H7 (cell line): ENCODE measurements around the gene LRFN3. TPM values are rescaled to one million over a fixed set of nuclear protein-coding genes. Genes with fewer than 3 reads are reported as not detected.

ENCODE experiments used
- DNase-seq: peaks from one replicate; pipeline ENCODE4 v3.0.0; 2012
- H3K27me3 ChIP-seq: 2 replicates; pipeline ENCODE4 v1.6.0; 2011; ENCODE audit warnings: mild to moderate bottlenecking, low read length; ENCODE audit not compliant: control insufficient read depth, insufficient read depth
- H3K36me3 ChIP-seq: replicated peaks from 2 replicates; pipeline ENCODE4 v1.5.1; 2011; ENCODE audit warnings: low read length; ENCODE audit not compliant: control insufficient read depth, insufficient read depth
- H3K4me3 ChIP-seq: 2 replicates; pipeline ENCODE4 v1.5.1; 2011; ENCODE audit warnings: low read depth, mild to moderate bottlenecking, control low read depth, low read length, moderate library complexity; ENCODE audit not compliant: insufficient read depth
- total RNA-seq: library from RNA; depleted of rRNA; stranded (reverse); fragments of >200 nt; shearing (Covaris generic); gene quantifications from 2 replicates; pipeline ENCODE4 v1.2.3, GENCODE V29; 2014; rRNA removed

LRFN3 gene
- total RNA-seq, 1 experiment from 2014 or later: 9.9 TPM

GRCh38 chr19:35990156-35990555 lies 54.0 kb downstream of the LRFN3 start:
- no peak overlapping the region for H3K4me3 ChIP-seq
- no peak for DNase-seq
- no peaks in the 10 kb centered on the region for H3K36me3 ChIP-seq
- peaks cover 9% of the 10 kb centered on the region for H3K27me3 ChIP-seq

- H3K27me3 ChIP-seq: peaks cover 7% of the 10 kb centered on the region
- H3K4me3 ChIP-seq: no peak overlapping the region
- no peaks in the 10 kb centered on the region for H3K36me3 ChIP-seq
- no peak for DNase-seq
These were observed 54.9 kb downstream of the LRFN3 start for GRCh38 chr19:35990771-35991730.

GRCh38 chr19:35991731-35992450 lies 55.7 kb downstream of the LRFN3 start:
- peaks cover 2% of the 10 kb centered on the region; the same call in 1 of the 2 replicates for H3K27me3 ChIP-seq
- DNase-seq: no peak
- no peak overlapping the region for H3K4me3 ChIP-seq
- no peaks in the 10 kb centered on the region for H3K36me3 ChIP-seq

- DNase-seq: no peak
- Histone ChIP-seq H3K4me3 (no peak overlapping the region), H3K36me3 (no peaks in the 10 kb centered on the region), H3K27me3 (peaks cover 2% of the 10 kb centered on the region; the same call in 1 of the 2 replicates)
These were observed 57.0 kb downstream of the LRFN3 start for GRCh38 chr19:35992907-35993765.

GRCh38 chr19:35993923-35994598 lies 57.9 kb downstream of the LRFN3 start:
- no peak overlapping the region for H3K4me3 ChIP-seq

More at GRCh38 chr19:35993923-35994598, 57.9 kb downstream of the LRFN3 start:
- peaks cover 2% of the 10 kb centered on the region; the same call in 1 of the 2 replicates for H3K27me3 ChIP-seq
- DNase-seq: peak; percentile 90
- no peaks in the 10 kb centered on the region; the same call in 1 of the 2 replicates for H3K36me3 ChIP-seq

Other genes starting within 250 kb of the LRFN3 start
- gene ZBTB32, start 231.8 kb upstream of the LRFN3 start, total RNA-seq: not detected in 2 replicates
- 12.9 and 16.3 TPM in 2 replicates for gene KMT2B, start 218.4 kb upstream of the LRFN3 start, total RNA-seq
- gene IGFLR1, start 193.9 kb upstream of the LRFN3 start, total RNA-seq: 11.5 and 15.2 TPM in 2 replicates
- 11.6 and 13.4 TPM in 2 replicates for gene U2AF1L4, start 191.0 kb upstream of the LRFN3 start, total RNA-seq
- gene PSENEN, start 190.7 kb upstream of the LRFN3 start, total RNA-seq: 53.2 and 58.6 TPM in 2 replicates
- 5.0 and 17.2 TPM in 2 replicates for gene LIN37, start 187.8 kb upstream of the LRFN3 start, total RNA-seq
- gene HSPB6, start 179.3 kb upstream of the LRFN3 start, total RNA-seq: 0.48 and 1.4 TPM in 2 replicates
- gene PROSER3, start 178.2 kb upstream of the LRFN3 start, total RNA-seq: 6.8 and 14.0 TPM in 2 replicates
- 3.7 and 6.4 TPM in 2 replicates for gene ARHGAP33, start 160.8 kb upstream of the LRFN3 start, total RNA-seq
- not detected in 2 replicates for gene PRODH2, start 123.5 kb upstream of the LRFN3 start, total RNA-seq
- gene NPHS1, start 83.9 kb upstream of the LRFN3 start, total RNA-seq: not detected in 2 replicates
- gene KIRREL2, start 79.5 kb upstream of the LRFN3 start, total RNA-seq: 0.55 and 0.92 TPM in 2 replicates
- gene APLP1, start 67.8 kb upstream of the LRFN3 start, total RNA-seq: 18.3 and 19.3 TPM in 2 replicates
- gene NFKBID, start 35.8 kb upstream of the LRFN3 start, total RNA-seq: 6.8 and 7.5 TPM in 2 replicates
- 2.4 and 2.8 TPM in 2 replicates for gene HCST, start 33.8 kb upstream of the LRFN3 start, total RNA-seq
- not detected in 2 replicates for gene TYROBP, start 28.1 kb upstream of the LRFN3 start, total RNA-seq
- gene SDHAF1, start 58.8 kb downstream of the LRFN3 start, total RNA-seq: 32.9 and 41.9 TPM in 2 replicates
- gene SYNE4, start 72.4 kb downstream of the LRFN3 start, total RNA-seq: 14.4 and 27.0 TPM in 2 replicates
- 21.9 and 25.5 TPM in 2 replicates for gene ALKBH6, start 77.8 kb downstream of the LRFN3 start, total RNA-seq
- gene CLIP3, start 96.5 kb downstream of the LRFN3 start, total RNA-seq: 1.5 and 8.0 TPM in 2 replicates
- 2.9 and 5.4 TPM in 2 replicates for gene THAP8, start 117.9 kb downstream of the LRFN3 start, total RNA-seq
- 27.0 and 35.1 TPM in 2 replicates for gene WDR62, start 118.5 kb downstream of the LRFN3 start, total RNA-seq
- gene OVOL3, start 174.8 kb downstream of the LRFN3 start, total RNA-seq: not detected in 2 replicates
- 121 and 129 TPM in 2 replicates for gene POLR2I, start 178.5 kb downstream of the LRFN3 start, total RNA-seq
- gene TBCB, start 179.1 kb downstream of the LRFN3 start, total RNA-seq: 179 and 202 TPM in 2 replicates
- 248 and 336 TPM in 2 replicates for gene CAPNS1, start 203.7 kb downstream of the LRFN3 start, total RNA-seq
- gene COX7A1, start 216.1 kb downstream of the LRFN3 start, total RNA-seq: 0.18 TPM in 1 of 2 replicates, not detected in the other